ENCODE data around the gene OARD1.

The OARD1 gene

GRCh38 chr6:41064841-41065240 lies 7.3 kb downstream of the OARD1 start:
- Histone ChIP-seq H3K27me3 (ENCODE audit: control insufficient read depth in 1 of 2, insufficient read depth in 1 of 2, low read length in 2 of 2) (no peaks in the 10 kb centered on the region), H4K8ac (ENCODE audit: low read length) (no peak overlapping the region), H3K18ac (ENCODE audit: low read depth in 1 of 2, low read length in 2 of 2) (no peak overlapping the region), H2BK15ac (ENCODE audit: low read depth, poor library complexity, severe bottlenecking) (no peak overlapping the region), H3K9me3 (ENCODE audit: control insufficient read depth, low read length) (no peaks in the 10 kb centered on the region), H3K4me3 (ENCODE audit: insufficient read depth in 1 of 2, low read depth in 1 of 2, low read length in 2 of 2) (no peak overlapping the region), H3K14ac (ENCODE audit: low read length in 2 of 2) (no peak overlapping the region), H2BK5ac (ENCODE audit: low read depth, low read length, poor library complexity, severe bottlenecking) (no peak overlapping the region), H3K23ac (ENCODE audit: low read length in 2 of 2) (no peak overlapping the region), H3K36me3 (ENCODE audit: control insufficient read depth in 1 of 2, insufficient read depth in 2 of 2, low read depth in 1 of 2, low read length in 2 of 2) (peaks cover 5 to 53% of the 10 kb centered on the region in 2 experiments), H3K4me1 (ENCODE audit: control insufficient read depth, insufficient read depth, low read depth, low read length) (peaks cover 2% of the 10 kb centered on the region), H2AFZ (ENCODE audit: low read depth, low read length) (no peak overlapping the region), H3K9ac (ENCODE audit: low read length) (no peak overlapping the region), H3K79me1 (replicated peaks; ENCODE audit: low read length, poor library complexity, severe bottlenecking) (peaks cover 13% of the 10 kb centered on the region), H4K91ac (ENCODE audit: low read length) (no peak overlapping the region), H3K27ac (ENCODE audit: low read length, poor library complexity, severe bottlenecking) (no peak overlapping the region), H2BK120ac (ENCODE audit: low read depth, low read length) (no peak overlapping the region), H2BK12ac (ENCODE audit: low read length in 2 of 2) (no peak overlapping the region), H3K4ac (ENCODE audit: low read depth in 1 of 2, low read length in 2 of 2) (no peak overlapping the region), H3K4me2 (ENCODE audit: low read length, poor library complexity, severe bottlenecking) (no peak overlapping the region), H2AK5ac (ENCODE audit: low read length, severe bottlenecking) (no peak overlapping the region)
- WGBS, result 96% methylated on average over 4 of the region's 5 CpGs
- DNase-seq, result no peak

DNA sequence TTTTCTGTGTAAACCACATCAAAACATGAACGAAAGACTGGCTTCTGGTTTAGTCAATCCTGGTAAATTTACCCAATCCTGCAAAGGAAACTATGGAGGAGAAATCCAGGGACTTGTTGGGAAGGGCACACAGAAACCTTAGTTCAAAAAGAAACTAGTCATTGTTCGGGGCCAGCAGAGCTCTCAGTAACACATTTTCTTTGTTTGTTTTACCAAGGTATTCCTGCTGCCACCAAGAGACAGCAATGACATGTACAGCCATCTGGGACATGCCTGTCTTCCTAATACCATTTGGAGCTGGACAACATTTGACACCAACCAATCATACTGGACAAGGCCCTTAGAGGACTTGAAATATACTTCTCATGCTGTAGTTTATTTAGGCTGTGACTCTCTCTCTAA lies 8.3 kb downstream of the OARD1 start:
- H3K23ac ChIP-seq (ENCODE audit: low read length in 2 of 2), result no peak overlapping the region
- H3K4me2 ChIP-seq (ENCODE audit: low read length, poor library complexity, severe bottlenecking), result no peak overlapping the region
- no peaks in the 10 kb centered on the region for H3K27me3 ChIP-seq (ENCODE audit: control insufficient read depth in 1 of 2, insufficient read depth in 1 of 2, low read length in 2 of 2)
- DNase-seq, result no peak
- H2BK15ac ChIP-seq (ENCODE audit: low read depth, poor library complexity, severe bottlenecking), result no peak overlapping the region
- H3K9me3 ChIP-seq (ENCODE audit: control insufficient read depth, low read length), result no peaks in the 10 kb centered on the region
- H3K79me1 ChIP-seq (replicated peaks; ENCODE audit: low read length, poor library complexity, severe bottlenecking), result peaks cover 7% of the 10 kb centered on the region
- H2BK120ac ChIP-seq (ENCODE audit: low read depth, low read length), result no peak overlapping the region
- H3K36me3 ChIP-seq (ENCODE audit: control insufficient read depth in 1 of 2, insufficient read depth in 2 of 2, low read depth in 1 of 2, low read length in 2 of 2), result peaks cover 5 to 44% of the 10 kb centered on the region in 2 experiments
- no peak overlapping the region for H3K18ac ChIP-seq (ENCODE audit: low read depth in 1 of 2, low read length in 2 of 2)
- 94% methylated on average over 2 of the region's 2 CpGs for WGBS
- no peak overlapping the region for H4K8ac ChIP-seq (ENCODE audit: low read length)
- peaks cover 3% of the 10 kb centered on the region for H3K4me1 ChIP-seq (ENCODE audit: control insufficient read depth, insufficient read depth, low read depth, low read length)
- H3K14ac ChIP-seq (ENCODE audit: low read length in 2 of 2), result no peak overlapping the region
- H2AFZ ChIP-seq (ENCODE audit: low read depth, low read length), result no peak overlapping the region
- no peak overlapping the region for H2AK5ac ChIP-seq (ENCODE audit: low read length, severe bottlenecking)
- no peak overlapping the region for H4K91ac ChIP-seq (ENCODE audit: low read length)
- H2BK5ac ChIP-seq (ENCODE audit: low read depth, low read length, poor library complexity, severe bottlenecking), result no peak overlapping the region
- H2BK12ac ChIP-seq (ENCODE audit: low read length in 2 of 2), result no peak overlapping the region
- H3K9ac ChIP-seq (ENCODE audit: low read length), result no peak overlapping the region
- H3K27ac ChIP-seq (ENCODE audit: low read length, poor library complexity, severe bottlenecking), result no peak overlapping the region
- no peak overlapping the region for H3K4ac ChIP-seq (ENCODE audit: low read depth in 1 of 2, low read length in 2 of 2)
- no peak overlapping the region for H3K4me3 ChIP-seq (ENCODE audit: insufficient read depth in 1 of 2, low read depth in 1 of 2, low read length in 2 of 2)

- H3K4me2 ChIP-seq (ENCODE audit: low read length, poor library complexity, severe bottlenecking), result no peak overlapping the region
- H2AFZ ChIP-seq (ENCODE audit: low read depth, low read length), result no peak overlapping the region
- no peaks in the 10 kb centered on the region for H3K27me3 ChIP-seq (ENCODE audit: control insufficient read depth in 1 of 2, insufficient read depth in 1 of 2, low read length in 2 of 2)
- peaks cover 7% of the 10 kb centered on the region for H3K79me1 ChIP-seq (replicated peaks; ENCODE audit: low read length, poor library complexity, severe bottlenecking)
- H3K9me3 ChIP-seq (ENCODE audit: control insufficient read depth, low read length), result no peaks in the 10 kb centered on the region
- H3K14ac ChIP-seq (ENCODE audit: low read length in 2 of 2), result no peak overlapping the region
- H3K4ac ChIP-seq (ENCODE audit: low read depth in 1 of 2, low read length in 2 of 2), result no peak overlapping the region
- H2BK15ac ChIP-seq (ENCODE audit: low read depth, poor library complexity, severe bottlenecking), result no peak overlapping the region
- H3K36me3 ChIP-seq (ENCODE audit: control insufficient read depth in 1 of 2, insufficient read depth in 2 of 2, low read depth in 1 of 2, low read length in 2 of 2), result peaks cover 5 to 26% of the 10 kb centered on the region in 2 experiments
- H3K4me1 ChIP-seq (ENCODE audit: control insufficient read depth, insufficient read depth, low read depth, low read length), result peaks cover 3% of the 10 kb centered on the region
- no peak overlapping the region for H3K4me3 ChIP-seq (ENCODE audit: insufficient read depth in 1 of 2, low read depth in 1 of 2, low read length in 2 of 2)
- no peak overlapping the region for H3K18ac ChIP-seq (ENCODE audit: low read depth in 1 of 2, low read length in 2 of 2)
- H2AK5ac ChIP-seq (ENCODE audit: low read length, severe bottlenecking), result no peak overlapping the region
- no peak for DNase-seq
- H2BK5ac ChIP-seq (ENCODE audit: low read depth, low read length, poor library complexity, severe bottlenecking), result no peak overlapping the region
- no peak overlapping the region for H2BK12ac ChIP-seq (ENCODE audit: low read length in 2 of 2)
- no peak overlapping the region for H3K27ac ChIP-seq (ENCODE audit: low read length, poor library complexity, severe bottlenecking)
- no peak overlapping the region for H3K9ac ChIP-seq (ENCODE audit: low read length)
- no peak overlapping the region for H3K23ac ChIP-seq (ENCODE audit: low read length in 2 of 2)
- no peak overlapping the region for H4K8ac ChIP-seq (ENCODE audit: low read length)
- H4K91ac ChIP-seq (ENCODE audit: low read length), result no peak overlapping the region
- H2BK120ac ChIP-seq (ENCODE audit: low read depth, low read length), result no peak overlapping the region
- WGBS, result 97% methylated on average over 1 of the region's 1 CpG
Observed at GRCh38 chr6:41062056-41062455, 10.1 kb downstream of the OARD1 start.

GRCh38 chr6:41061196-41061726 lies 10.9 kb downstream of the OARD1 start:
- Histone ChIP-seq H2BK120ac (ENCODE audit: low read depth, low read length) (no peak overlapping the region), H2BK15ac (ENCODE audit: low read depth, poor library complexity, severe bottlenecking) (no peak overlapping the region), H4K8ac (ENCODE audit: low read length) (no peak overlapping the region), H3K9ac (ENCODE audit: low read length) (no peak overlapping the region), H3K4me2 (ENCODE audit: low read length, poor library complexity, severe bottlenecking) (no peak overlapping the region), H3K27me3 (ENCODE audit: control insufficient read depth in 1 of 2, insufficient read depth in 1 of 2, low read length in 2 of 2) (no peaks in the 10 kb centered on the region), H3K18ac (ENCODE audit: low read depth in 1 of 2, low read length in 2 of 2) (no peak overlapping the region), H3K27ac (ENCODE audit: low read length, poor library complexity, severe bottlenecking) (no peak overlapping the region), H3K36me3 (ENCODE audit: control insufficient read depth in 1 of 2, insufficient read depth in 2 of 2, low read depth in 1 of 2, low read length in 2 of 2) (peaks cover 5 to 24% of the 10 kb centered on the region in 2 experiments), H3K14ac (ENCODE audit: low read length in 2 of 2) (no peak overlapping the region), H3K79me1 (replicated peaks; ENCODE audit: low read length, poor library complexity, severe bottlenecking) (peaks cover 6% of the 10 kb centered on the region), H3K9me3 (ENCODE audit: control insufficient read depth, low read length) (no peaks in the 10 kb centered on the region), H3K4me1 (ENCODE audit: control insufficient read depth, insufficient read depth, low read depth, low read length) (peaks cover 3% of the 10 kb centered on the region), H2BK12ac (ENCODE audit: low read length in 2 of 2) (no peak overlapping the region), H4K91ac (ENCODE audit: low read length) (no peak overlapping the region), H3K4ac (ENCODE audit: low read depth in 1 of 2, low read length in 2 of 2) (no peak overlapping the region), H3K23ac (ENCODE audit: low read length in 2 of 2) (no peak overlapping the region), H2AFZ (ENCODE audit: low read depth, low read length) (no peak overlapping the region), H2AK5ac (ENCODE audit: low read length, severe bottlenecking) (no peak overlapping the region), H3K4me3 (ENCODE audit: insufficient read depth in 1 of 2, low read depth in 1 of 2, low read length in 2 of 2) (no peak overlapping the region), H2BK5ac (ENCODE audit: low read depth, low read length, poor library complexity, severe bottlenecking) (no peak overlapping the region)
- no peak for DNase-seq
- WGBS, result 95% methylated on average over 13 of the region's 13 CpGs
